Activated CD8-positive, alpha-beta memory T cell treated with anti-CD3 and anti-CD28 coated beads, Interleukin-2, amount 50 U/mL, for 1 hour (primary cell): ENCODE data around the gene WDR27.
"Not testable (repeated sequence)": the region's sequence is repeated elsewhere in the genome, so short reads cannot be mapped to it uniquely, and the experiment has no call there.

Experiments
- DNase-seq: peaks from one replicate; pipeline ENCODE4 v3.0.0-alpha.2; 2020; ENCODE audit errors: extremely low read depth

WDR27 gene

GRCh38 chr6:169479783-169480495 lies 221.9 kb downstream of the WDR27 start:
- no peak for DNase-seq

GRCh38 chr6:169474362-169474761 lies 227.5 kb downstream of the WDR27 start:
- no peak for DNase-seq

GRCh38 chr6:169473663-169474062 lies 228.2 kb downstream of the WDR27 start:
- DNase-seq, result no peak

GRCh38 chr6:169472786-169473416 lies 228.9 kb downstream of the WDR27 start:
- no peak for DNase-seq

GRCh38 chr6:169470790-169471189 lies 231.0 kb downstream of the WDR27 start:
- no peak for DNase-seq

GRCh38 chr6:169469028-169469427 lies 232.8 kb downstream of the WDR27 start:
- DNase-seq, result no peak

- DNase-seq, result not testable (repeated sequence)
These were observed 234.1 kb downstream of the WDR27 start for GRCh38 chr6:169467755-169468154.

GRCh38 chr6:169466256-169466655 lies 235.6 kb downstream of the WDR27 start:
- DNase-seq, result not testable (repeated sequence)

- DNase-seq, result no peak
These were observed 244.1 kb downstream of the WDR27 start for GRCh38 chr6:169457762-169458161.

- DNase-seq, result no peak
These were observed 245.0 kb downstream of the WDR27 start for GRCh38 chr6:169456840-169457239.

- no peak for DNase-seq
These were observed 246.4 kb downstream of the WDR27 start for GRCh38 chr6:169455470-169455869.

GRCh38 chr6:169454872-169455204 lies 247.0 kb downstream of the WDR27 start:
- no peak for DNase-seq

- DNase-seq, result no peak
These were observed 247.5 kb downstream of the WDR27 start for GRCh38 chr6:169454204-169454871.

- no peak for DNase-seq
These were observed 248.8 kb downstream of the WDR27 start for GRCh38 chr6:169452869-169453620.

GRCh38 chr6:169452117-169452868 lies 249.5 kb downstream of the WDR27 start:
- DNase-seq, result no peak

- DNase-seq, result no peak
These were observed 250.6 kb downstream of the WDR27 start for GRCh38 chr6:169451065-169451838.

- DNase-seq, result no peak
These were observed 251.7 kb downstream of the WDR27 start for GRCh38 chr6:169450097-169450496.

GRCh38 chr6:169449221-169449620 lies 252.6 kb downstream of the WDR27 start:
- DNase-seq, result no peak

GRCh38 chr6:169445661-169446581 lies 255.9 kb downstream of the WDR27 start:
- no peak for DNase-seq

GRCh38 chr6:169445227-169445626 lies 256.6 kb downstream of the WDR27 start:
- DNase-seq, result no peak
